GM19452 (cell line): ENCODE data around the gene MIER2.

ENCODE experiments used
- ATAC-seq: cut with Tn5 transposase; IDR thresholded peaks from one replicate; pipeline ENCODE4 v1.9.1; 2021; ENCODE audit not compliant: unreplicated experiment

The MIER2 gene

GRCh38 chr19:378706-379105, 34.1 kb upstream of the MIER2 start:
- no peak for ATAC-seq

DNA sequence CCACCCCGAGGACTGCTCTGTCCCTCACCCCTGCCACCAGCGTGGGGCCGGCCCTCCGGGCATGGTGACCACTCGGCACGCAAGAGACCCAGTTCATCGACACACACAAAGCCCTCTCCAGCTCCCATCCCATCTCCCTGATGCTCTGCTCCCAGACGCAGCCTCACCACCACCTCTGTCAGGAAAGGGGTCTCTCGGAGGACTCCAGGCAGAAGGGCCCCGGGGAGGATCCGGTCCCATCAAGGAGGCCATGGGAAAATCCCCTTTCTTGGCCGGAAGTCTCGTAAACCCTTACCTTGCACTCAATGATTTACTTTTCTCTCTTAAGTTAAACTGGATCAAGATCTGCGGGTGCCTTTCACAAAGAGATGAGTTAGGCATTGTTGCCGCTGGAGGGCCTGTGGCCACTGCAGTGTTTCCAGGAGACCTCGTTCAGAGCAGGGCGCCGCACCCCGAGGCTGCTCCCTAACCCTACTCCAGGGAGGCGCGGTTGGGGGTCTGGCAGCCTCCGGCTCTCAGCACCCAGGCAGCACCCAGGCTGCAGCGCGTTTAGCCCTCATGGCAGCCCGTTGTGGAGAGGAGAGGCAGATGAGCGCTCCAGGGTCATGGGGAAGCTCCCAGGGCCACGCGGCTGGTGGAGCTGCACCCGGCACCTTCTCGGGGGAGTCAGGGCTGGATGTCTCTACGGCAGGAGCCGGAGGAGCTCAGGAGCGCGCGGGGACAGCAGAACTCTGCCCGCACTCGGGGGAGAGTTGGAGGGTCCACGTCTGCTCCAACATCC, 33.4 kb upstream of the MIER2 start:
- ATAC-seq = no peak

- ATAC-seq = no peak
Measured at GRCh38 chr19:376111-376470, 31.5 kb upstream of the MIER2 start.

- ATAC-seq = no peak
Measured at GRCh38 chr19:375395-376110, 31.0 kb upstream of the MIER2 start.

GRCh38 chr19:374886-375235, 30.3 kb upstream of the MIER2 start:
- no peak for ATAC-seq

- ATAC-seq = no peak
Measured at GRCh38 chr19:374183-374885, 29.7 kb upstream of the MIER2 start.

DNA sequence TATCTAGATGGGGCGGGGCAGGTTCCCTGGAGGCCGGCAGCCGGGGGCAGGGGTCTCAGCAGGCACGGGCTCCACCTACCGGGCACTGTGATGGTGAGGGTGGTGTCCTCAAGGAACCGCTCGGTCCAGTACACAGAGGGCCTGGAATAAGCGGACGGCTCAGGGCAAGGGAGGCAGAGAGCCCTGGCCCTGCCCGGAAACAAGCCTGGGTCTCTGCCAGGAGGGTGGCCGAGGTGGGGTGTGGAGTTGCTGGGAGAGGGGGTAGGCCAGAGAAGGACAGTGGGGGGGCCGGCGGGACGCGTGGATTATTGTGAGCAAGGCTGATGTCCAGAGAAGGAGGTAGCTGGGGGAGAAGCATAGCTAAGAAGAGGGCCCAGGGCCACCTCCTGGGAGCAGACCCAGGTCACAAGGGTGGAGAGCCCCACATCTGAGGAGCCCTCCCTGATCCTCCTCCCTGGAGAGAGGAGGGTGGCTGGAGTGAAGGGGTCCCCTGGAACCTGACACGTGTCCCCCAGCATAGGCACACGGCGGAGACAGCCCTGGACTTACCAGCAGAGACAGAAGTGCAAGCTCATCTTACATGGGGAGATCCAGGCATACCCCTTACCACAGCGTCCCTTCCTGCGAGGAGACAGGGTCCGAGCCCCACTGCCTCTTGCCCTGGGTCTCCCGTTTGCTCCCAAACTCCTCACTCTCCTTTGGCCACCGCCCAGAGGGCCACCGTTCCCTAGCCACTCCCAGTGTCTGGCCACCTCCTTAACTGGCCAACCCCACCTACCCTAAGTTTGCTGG, 29.0 kb upstream of the MIER2 start:
- no peak for ATAC-seq

GRCh38 chr19:372306-372890, 27.8 kb upstream of the MIER2 start:
- ATAC-seq = no peak

- no peak for ATAC-seq
Measured at GRCh38 chr19:371501-372168, 27.0 kb upstream of the MIER2 start.

DNA sequence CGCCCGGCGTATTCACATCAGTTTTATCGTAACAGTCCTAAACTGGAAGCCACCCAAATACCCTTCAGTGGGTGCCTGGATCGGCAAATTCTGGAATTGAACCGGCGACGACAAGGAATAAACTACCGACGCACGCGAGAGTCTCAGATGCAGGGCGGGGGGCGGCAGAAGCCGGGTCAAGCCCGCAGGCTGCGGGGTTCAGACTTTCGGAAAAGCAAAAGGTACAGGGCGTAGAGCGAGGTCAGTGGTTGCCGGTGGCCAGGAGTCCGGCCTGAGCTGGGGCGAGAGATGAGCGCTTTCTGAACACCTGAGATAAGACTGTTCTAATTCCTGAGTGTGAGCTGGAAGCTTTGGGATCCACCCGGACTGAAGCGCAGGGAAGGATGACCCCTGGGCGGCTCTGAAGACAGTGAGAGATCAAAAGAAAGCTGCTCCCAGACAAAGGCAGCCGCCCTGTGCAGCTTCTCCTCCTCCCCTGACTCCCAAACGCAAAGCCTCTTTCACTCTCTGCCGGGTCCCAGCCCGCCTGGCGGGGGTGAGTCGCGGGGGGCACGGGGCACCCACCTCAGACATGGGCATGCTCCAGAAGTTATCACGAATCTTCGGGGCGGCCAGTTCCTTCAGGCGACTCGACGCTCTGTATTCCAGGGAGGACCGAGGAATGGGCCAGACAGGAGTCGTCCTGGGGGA, 26.2 kb upstream of the MIER2 start:
- ATAC-seq = no peak

DNA sequence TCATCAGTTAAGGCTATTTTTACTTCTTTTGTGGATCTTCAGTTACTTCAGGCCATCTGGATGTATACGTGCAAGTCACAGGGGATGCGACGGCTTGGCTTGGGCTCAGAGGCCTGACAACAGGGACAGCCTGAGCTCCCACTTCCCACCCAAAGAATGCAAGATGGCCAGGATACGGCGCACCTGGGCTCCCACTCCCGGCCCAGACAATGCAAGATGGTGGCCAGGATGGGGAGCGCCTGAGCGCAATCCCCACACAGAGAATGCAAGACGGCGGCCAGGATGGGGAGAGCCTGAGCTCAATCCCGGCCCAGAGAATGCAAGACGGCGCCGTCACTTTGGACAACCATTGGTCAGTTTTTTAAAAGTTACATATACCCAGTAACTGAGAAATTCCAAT, 25.3 kb upstream of the MIER2 start:
- ATAC-seq = no peak

GRCh38 chr19:369256-369655, 24.7 kb upstream of the MIER2 start:
- no peak for ATAC-seq

- ATAC-seq = no peak
Measured at GRCh38 chr19:368630-369024, 24.0 kb upstream of the MIER2 start.

DNA sequence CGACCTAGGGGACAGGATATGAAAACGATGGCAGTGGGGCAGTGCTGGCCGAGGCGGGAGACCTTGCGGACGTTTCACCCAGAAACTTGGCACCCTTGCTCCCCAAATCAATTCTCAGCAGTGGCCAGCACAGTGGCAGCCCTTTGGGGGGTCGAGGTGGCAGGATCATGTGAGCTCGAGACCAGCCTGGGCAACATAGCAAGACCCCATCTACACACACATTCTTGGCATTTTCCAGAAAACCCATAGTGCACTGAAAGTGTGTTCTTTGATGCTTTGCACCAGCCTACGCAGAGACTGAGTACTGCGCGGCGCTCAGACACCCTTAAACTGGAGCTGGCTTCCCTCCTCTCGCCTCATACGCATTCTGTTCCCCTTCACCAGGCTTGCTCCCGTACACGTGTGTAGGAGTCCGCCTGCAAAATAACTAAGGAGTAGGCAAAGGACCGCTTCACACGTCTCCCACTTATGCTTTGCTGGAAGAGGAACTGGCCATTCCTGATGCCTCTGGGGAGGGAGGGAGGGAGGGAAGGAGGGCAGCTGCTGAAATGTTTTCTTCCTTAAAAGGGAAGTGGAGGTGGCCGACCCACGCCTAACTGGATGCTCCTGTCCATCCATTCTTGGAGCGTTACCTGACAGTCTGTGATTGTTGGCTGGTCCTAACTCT, 23.5 kb upstream of the MIER2 start:
- ATAC-seq = no peak

DNA sequence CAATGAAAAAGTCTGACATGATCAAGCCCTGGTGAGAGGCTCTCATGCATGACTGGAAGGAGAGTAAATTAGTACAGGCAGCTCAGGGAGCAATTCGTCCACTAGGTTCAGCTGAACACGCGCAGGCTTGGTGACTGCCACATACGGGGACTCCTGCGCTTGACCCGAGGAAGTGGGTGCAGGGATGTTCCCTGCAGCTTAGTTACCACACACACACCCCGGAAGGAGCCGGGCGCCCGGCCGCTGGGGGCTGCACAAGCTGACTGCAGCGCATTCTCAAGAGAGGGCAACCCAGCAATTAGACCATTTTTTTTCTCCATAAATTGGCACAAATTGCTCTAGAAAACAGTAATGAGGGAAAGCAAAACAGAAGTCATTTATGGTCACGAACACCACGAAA, 23.0 kb upstream of the MIER2 start:
- no peak for ATAC-seq

GRCh38 chr19:366951-367350, 22.4 kb upstream of the MIER2 start:
- ATAC-seq = no peak

DNA sequence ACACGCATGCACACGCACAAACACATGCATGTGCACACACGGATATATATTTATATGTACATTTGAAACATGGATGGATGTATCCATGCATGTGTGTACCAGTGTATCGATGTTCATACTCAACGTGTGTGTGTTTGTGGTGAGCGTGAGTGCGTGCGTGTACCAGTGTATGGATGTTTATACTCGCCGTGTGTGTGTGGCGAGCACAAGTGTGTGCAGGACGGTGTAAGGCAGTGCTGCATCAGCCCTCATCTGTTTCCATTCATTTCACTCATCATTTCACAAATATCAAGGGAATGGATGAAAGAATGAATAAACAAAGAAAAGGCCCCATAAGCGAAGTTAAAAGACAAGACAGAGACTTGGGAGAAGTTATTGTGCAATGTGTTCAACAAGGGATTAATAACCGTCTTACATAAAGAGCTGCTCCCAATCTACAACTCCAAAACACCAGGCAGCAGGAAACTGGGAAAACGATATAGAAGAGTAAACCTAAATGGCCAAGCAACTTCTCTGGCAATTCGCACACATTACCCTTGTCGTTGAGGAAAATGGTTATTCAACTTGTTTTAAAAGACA, 21.7 kb upstream of the MIER2 start:
- ATAC-seq = no peak

- no peak for ATAC-seq
Measured at GRCh38 chr19:364496-365287, 20.1 kb upstream of the MIER2 start.
